HAP-1 (cell line): ENCODE measurements around the gene RNF220.
A peak's percentile ranks its signal among the peaks of the same experiment; 100 is the strongest.

Experiments used
- DNase-seq, 2 experiments: peaks; one replicate each; pipeline ENCODE4 v3.0.0-alpha.2; 2016 to 2020; ENCODE audit warnings: low spot score in 2 of 2
- H3K27me3 ChIP-seq: fragments of 250-450 bp; sonication (Bioruptor Pico); 2 replicates; pipeline ENCODE4 v1.5.1; 2020; ENCODE audit warnings: low read depth, mild to moderate bottlenecking, moderate library complexity
- H3K36me3 ChIP-seq: fragments of 250-450 bp; sonication (Bioruptor Pico); replicated peaks from 2 replicates; pipeline ENCODE4 v1.5.1; 2020; ENCODE audit warnings: mild to moderate bottlenecking
- H3K4me1 ChIP-seq: fragments of 250-450 bp; sonication (Bioruptor Pico); 2 replicates; pipeline ENCODE4 v1.5.1; 2020; ENCODE audit warnings: mild to moderate bottlenecking
- H3K4me3 ChIP-seq: fragments of 250-450 bp; sonication (Bioruptor Pico); 2 replicates; pipeline ENCODE4 v1.5.1; 2020; ENCODE audit warnings: mild to moderate bottlenecking, moderate library complexity
- H3K9me3 ChIP-seq: fragments of 250-450 bp; sonication (Bioruptor Pico); 2 replicates; pipeline ENCODE4 v1.5.1; 2020; ENCODE audit warnings: mild to moderate bottlenecking, moderate library complexity
- in situ Hi-C: fragments of 300-500 bp; cut with MboI; formaldehyde crosslinking; loops from 3 replicates; pipeline ENCODE4 v1.14.3; 2020; ENCODE audit warnings: low sequenced_read_pairs, inconsistent platforms, mixed read lengths

Gene RNF220

GRCh38 chr1:44576456-44577150, 171.5 kb downstream of the RNF220 start:
- Histone ChIP-seq H3K9me3 (no peaks in the 10 kb centered on the region), H3K27me3 (no peaks in the 10 kb centered on the region), H3K4me3 (no peak overlapping the region), H3K36me3 (no peaks in the 10 kb centered on the region), H3K4me1 (peaks cover 24% of the 10 kb centered on the region)
- in situ Hi-C loops, result no loop called here
- DNase-seq, result no peak

GRCh38 chr1:44581205-44581604, 176.2 kb downstream of the RNF220 start:
- Histone ChIP-seq H3K4me3 (no peak overlapping the region), H3K9me3 (no peaks in the 10 kb centered on the region), H3K4me1 (peaks cover 27% of the 10 kb centered on the region), H3K27me3 (no peaks in the 10 kb centered on the region), H3K36me3 (no peaks in the 10 kb centered on the region)
- in situ Hi-C loops, result no loop called here
- no peak for DNase-seq

DNA sequence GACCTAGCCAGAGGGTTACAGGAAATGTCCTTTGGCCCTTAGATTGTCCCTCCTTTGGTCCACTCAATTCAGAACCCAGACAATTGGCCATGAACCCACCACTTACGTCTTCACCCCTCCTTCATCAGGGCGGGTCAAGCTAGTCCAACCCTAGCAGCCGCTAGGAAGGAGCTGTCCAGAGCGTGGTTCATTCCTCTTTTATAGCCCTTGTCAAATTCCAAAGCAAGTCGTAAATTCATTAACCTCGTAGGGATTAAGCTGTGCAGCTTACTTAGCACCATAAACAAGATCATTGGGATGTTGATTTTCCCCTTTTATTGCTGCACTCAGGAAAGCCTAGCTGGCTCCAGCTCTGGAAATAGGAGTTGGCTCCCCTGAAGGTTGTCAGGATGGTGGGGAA, 179.1 kb downstream of the RNF220 start:
- Histone ChIP-seq H3K36me3 (no peaks in the 10 kb centered on the region), H3K27me3 (no peaks in the 10 kb centered on the region), H3K9me3 (no peaks in the 10 kb centered on the region), H3K4me3 (no peak overlapping the region), H3K4me1 (peaks cover 20% of the 10 kb centered on the region)
- DNase-seq, result peak; percentile 78 to 96
- in situ Hi-C loops, result no loop called here

- DNase-seq, result no peak
- H3K4me3 ChIP-seq, result no peak overlapping the region
- no peaks in the 10 kb centered on the region for H3K36me3 ChIP-seq
- no peaks in the 10 kb centered on the region for H3K27me3 ChIP-seq
- H3K4me1 ChIP-seq, result peaks cover 20% of the 10 kb centered on the region
- H3K9me3 ChIP-seq, result no peaks in the 10 kb centered on the region
- in situ Hi-C loops, result no loop called here
Observed at GRCh38 chr1:44585315-44585920, 180.4 kb downstream of the RNF220 start.

GRCh38 chr1:44587796-44588460, 182.9 kb downstream of the RNF220 start:
- H3K9me3 ChIP-seq, result no peaks in the 10 kb centered on the region

DNA sequence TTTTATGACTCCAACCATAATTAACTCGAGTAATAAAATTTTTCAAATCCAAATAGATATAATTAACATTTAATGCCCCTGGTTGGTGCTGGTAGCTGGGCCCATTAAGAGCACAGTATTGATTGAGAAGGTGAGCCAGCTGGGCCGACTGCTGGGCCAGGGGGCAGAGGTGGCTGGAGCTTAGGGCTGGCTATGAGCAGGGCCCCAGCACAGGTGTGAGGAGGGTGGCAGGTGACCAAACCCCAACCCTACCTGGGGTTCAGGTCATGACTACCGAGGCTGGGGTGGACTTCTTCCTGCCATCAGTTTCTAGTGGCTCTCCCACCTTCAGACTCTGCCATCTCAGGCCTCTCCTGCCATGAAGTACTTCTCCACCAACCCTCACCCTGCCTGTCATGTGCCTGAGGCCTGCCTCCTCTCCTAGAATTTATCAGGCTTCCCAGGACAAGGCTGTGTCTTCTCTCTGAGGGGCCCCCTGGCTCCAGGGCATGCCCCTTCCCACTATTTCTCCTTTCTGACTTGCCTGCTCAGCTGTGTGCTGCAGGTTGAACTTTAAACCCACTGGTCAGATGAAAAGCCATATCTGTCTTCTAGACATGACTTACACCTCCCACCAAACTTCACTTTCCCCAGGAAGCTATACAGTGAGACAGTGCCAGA, 183.6 kb downstream of the RNF220 start:
- Histone ChIP-seq H3K4me1 (peaks cover 14% of the 10 kb centered on the region), H3K4me3 (no peak overlapping the region), H3K9me3 (no peaks in the 10 kb centered on the region), H3K36me3 (no peaks in the 10 kb centered on the region), H3K27me3 (no peaks in the 10 kb centered on the region)
- in situ Hi-C loops, result no loop called here
- no peak for DNase-seq

More at GRCh38 chr1:44587796-44588460, 182.9 kb downstream of the RNF220 start:
- no peak for DNase-seq
- no peaks in the 10 kb centered on the region for H3K36me3 ChIP-seq
- peaks cover 20% of the 10 kb centered on the region for H3K4me1 ChIP-seq
- no peaks in the 10 kb centered on the region for H3K27me3 ChIP-seq
- in situ Hi-C loops, result no loop called here
- no peak overlapping the region for H3K4me3 ChIP-seq

DNA sequence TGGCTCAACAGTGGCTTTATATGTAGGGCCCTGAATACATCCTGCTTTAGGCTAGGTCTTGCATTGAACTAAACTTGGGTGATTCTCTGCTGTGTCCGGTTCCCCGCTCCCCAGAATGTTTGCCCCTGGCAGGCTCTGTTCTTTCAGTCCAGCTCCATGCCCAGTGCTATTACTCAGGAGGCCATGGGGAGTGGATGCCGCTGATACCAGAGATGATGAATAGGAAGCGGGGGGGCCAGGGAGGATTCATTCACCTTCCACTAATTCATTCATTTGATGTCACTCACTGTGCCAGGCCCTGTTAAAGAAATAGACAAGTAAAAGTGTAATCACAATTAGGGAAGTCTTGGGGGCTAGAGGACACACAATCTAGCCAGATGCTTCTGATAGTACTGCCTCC, 185.4 kb downstream of the RNF220 start:
- Histone ChIP-seq H3K4me3 (no peak overlapping the region), H3K27me3 (no peaks in the 10 kb centered on the region), H3K9me3 (no peaks in the 10 kb centered on the region), H3K4me1 (peaks cover 3% of the 10 kb centered on the region; the same call in 1 of the 2 replicates), H3K36me3 (no peaks in the 10 kb centered on the region)
- in situ Hi-C loops, result loop anchor here (5.0 kb wide), 1 partner anchor 213 kb away; no protein-coding TSS in a partner anchor
- DNase-seq, result no peak

DNA sequence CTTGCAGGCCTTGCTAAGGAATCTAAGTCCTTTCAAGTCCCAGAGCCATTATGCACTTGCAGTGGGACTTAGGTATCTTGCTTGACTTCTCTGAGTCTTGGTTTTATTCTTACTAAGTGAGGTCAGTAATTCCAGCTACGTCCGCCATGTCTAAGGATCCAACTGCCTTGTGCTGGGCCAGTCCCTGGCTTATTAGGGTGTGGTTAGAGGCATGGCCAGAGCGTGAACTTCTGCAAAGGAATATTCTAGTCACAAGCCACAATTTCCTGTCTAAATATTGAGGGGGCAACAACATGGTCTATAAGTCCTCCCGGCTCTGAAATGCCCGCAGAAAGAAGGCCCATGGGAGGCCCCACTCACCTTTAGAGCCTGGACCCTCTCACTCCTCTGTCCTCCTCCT, 186.3 kb downstream of the RNF220 start:
- peaks cover 3% of the 10 kb centered on the region; the same call in 1 of the 2 replicates for H3K4me1 ChIP-seq
- no peaks in the 10 kb centered on the region for H3K36me3 ChIP-seq
- H3K4me3 ChIP-seq, result no peak overlapping the region
- in situ Hi-C loops, result loop anchor here (5.0 kb wide), 1 partner anchor 214 kb away; no protein-coding TSS in a partner anchor
- DNase-seq, result no peak
- H3K9me3 ChIP-seq, result no peaks in the 10 kb centered on the region
- H3K27me3 ChIP-seq, result no peaks in the 10 kb centered on the region

- Histone ChIP-seq H3K27me3 (no peaks in the 10 kb centered on the region), H3K36me3 (no peaks in the 10 kb centered on the region), H3K4me3 (no peak overlapping the region), H3K4me1 (peaks cover 3% of the 10 kb centered on the region; the same call in 1 of the 2 replicates), H3K9me3 (no peaks in the 10 kb centered on the region)
- DNase-seq, result no peak
- in situ Hi-C loops, result loop anchor here (5.0 kb wide), 1 partner anchor 215 kb away; no protein-coding TSS in a partner anchor
Observed at GRCh38 chr1:44592208-44593145, 187.4 kb downstream of the RNF220 start.

DNA sequence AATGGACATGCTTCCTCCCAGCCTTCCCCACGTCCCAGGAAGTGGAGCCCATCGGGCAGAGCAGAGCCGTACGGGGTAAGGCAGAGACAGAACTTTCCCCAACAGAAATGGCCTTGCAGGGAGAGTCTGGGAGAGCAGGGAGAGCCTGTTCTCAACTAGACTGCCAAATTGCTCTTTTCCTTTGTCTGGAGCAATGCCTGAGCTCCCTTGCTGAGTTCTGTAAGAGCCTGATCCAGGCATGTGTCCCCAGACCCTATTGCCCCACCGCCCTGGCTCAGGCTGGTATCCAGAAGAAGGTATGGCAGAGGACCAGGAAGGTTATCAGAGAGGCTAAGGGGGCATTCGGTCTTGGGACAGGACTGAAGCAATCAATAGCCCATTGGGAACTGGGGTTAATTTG, 189.3 kb downstream of the RNF220 start:
- DNase-seq, result no peak
- in situ Hi-C loops, result loop anchor here (5.0 kb wide), 1 partner anchor 217 kb away; no protein-coding TSS in a partner anchor
- Histone ChIP-seq H3K9me3 (no peaks in the 10 kb centered on the region), H3K4me3 (no peak overlapping the region), H3K4me1 (peaks cover 3% of the 10 kb centered on the region; the same call in 1 of the 2 replicates), H3K27me3 (no peaks in the 10 kb centered on the region), H3K36me3 (no peaks in the 10 kb centered on the region)

GRCh38 chr1:44594871-44595735, 190.0 kb downstream of the RNF220 start:
- DNase-seq, result peak; percentile 43 to 93
- Histone ChIP-seq H3K36me3 (no peaks in the 10 kb centered on the region), H3K9me3 (no peaks in the 10 kb centered on the region), H3K27me3 (no peaks in the 10 kb centered on the region), H3K4me3 (no peak overlapping the region), H3K4me1 (peaks cover 3% of the 10 kb centered on the region; the same call in 1 of the 2 replicates)
- in situ Hi-C loops, result loop anchor here (5.0 kb wide), 2 partner anchors 218 to 378 kb away; no protein-coding TSS in a partner anchor

DNA sequence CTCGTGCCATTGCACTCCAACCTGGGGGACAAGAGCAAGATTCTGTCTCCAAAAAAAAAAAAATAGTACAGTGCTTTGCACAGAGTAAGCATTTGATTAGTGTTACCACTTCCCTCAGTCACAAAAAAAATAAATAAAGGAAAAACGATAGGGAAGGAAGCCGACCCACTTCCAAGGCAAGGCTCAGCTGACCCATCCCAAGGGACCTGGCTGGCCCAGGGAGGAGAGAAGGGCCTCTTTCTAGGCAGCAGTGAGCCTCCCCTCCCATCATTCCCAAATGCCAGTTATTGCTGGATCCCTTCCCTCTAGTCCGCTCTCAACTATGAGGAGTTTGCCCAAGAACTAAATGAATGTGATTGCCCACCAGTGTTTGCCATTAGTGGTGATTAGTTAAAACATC, 191.5 kb downstream of the RNF220 start:
- Histone ChIP-seq H3K4me1 (peaks cover 3% of the 10 kb centered on the region; the same call in 1 of the 2 replicates), H3K36me3 (no peaks in the 10 kb centered on the region), H3K9me3 (no peaks in the 10 kb centered on the region), H3K27me3 (no peaks in the 10 kb centered on the region), H3K4me3 (no peak overlapping the region)
- DNase-seq, result no peak
- in situ Hi-C loops, result loop anchor here (5.0 kb wide), 1 partner anchor 379 kb away; no protein-coding TSS in a partner anchor
